HG03520 (cell line): ENCODE data around the gene KCTD17.
"Not testable (repeated sequence)": the region's sequence is repeated elsewhere in the genome, so short reads cannot be mapped to it uniquely, and the experiment has no call there.

Experiments used
- ATAC-seq: cut with Tn5 transposase; IDR thresholded peaks from one replicate; pipeline ENCODE4 v1.9.1; 2021; ENCODE audit warnings: mild to moderate bottlenecking, moderate library complexity; ENCODE audit not compliant: unreplicated experiment

Gene KCTD17

GRCh38 chr22:37057796-37058510 is 6.4 kb downstream of the KCTD17 start:
- no peak for ATAC-seq

- no peak for ATAC-seq
Observed at GRCh38 chr22:37058917-37059701, 7.6 kb downstream of the KCTD17 start.

GRCh38 chr22:37059876-37060449 is 8.4 kb downstream of the KCTD17 start:
- no peak for ATAC-seq

GRCh38 chr22:37060801-37061610 is 9.5 kb downstream of the KCTD17 start:
- ATAC-seq: no peak

GRCh38 chr22:37061611-37062375 is 10.3 kb downstream of the KCTD17 start:
- no peak for ATAC-seq

GRCh38 chr22:37062376-37062675 is 10.8 kb downstream of the KCTD17 start:
- no peak for ATAC-seq

GRCh38 chr22:37062702-37063381 is 11.3 kb downstream of the KCTD17 start:
- ATAC-seq: no peak

GRCh38 chr22:37063431-37064420 is 12.2 kb downstream of the KCTD17 start:
- ATAC-seq: no peak

GRCh38 chr22:37064553-37064952 is 13.0 kb downstream of the KCTD17 start:
- ATAC-seq: no peak

- ATAC-seq: no peak
Observed at GRCh38 chr22:37065180-37065579, 13.6 kb downstream of the KCTD17 start.

- ATAC-seq: no peak
Observed at GRCh38 chr22:37065961-37066360, 14.4 kb downstream of the KCTD17 start.

GRCh38 chr22:37067428-37067827 is 15.9 kb downstream of the KCTD17 start:
- ATAC-seq: no peak

GRCh38 chr22:37068859-37069258 is 17.3 kb downstream of the KCTD17 start:
- no peak for ATAC-seq

GRCh38 chr22:37069319-37069718 is 17.8 kb downstream of the KCTD17 start:
- no peak for ATAC-seq

- ATAC-seq: no peak
Observed at GRCh38 chr22:37069719-37070118, 18.2 kb downstream of the KCTD17 start.

- no peak for ATAC-seq
Observed at GRCh38 chr22:37070334-37070733, 18.8 kb downstream of the KCTD17 start.

GRCh38 chr22:37070744-37071143 is 19.2 kb downstream of the KCTD17 start:
- no peak for ATAC-seq

- not testable (repeated sequence) for ATAC-seq
Observed at GRCh38 chr22:37071850-37072592, 20.5 kb downstream of the KCTD17 start.
